ENCODE measurements around the gene STK10. TPM values are rescaled to one million over a fixed set of nuclear protein-coding genes. Genes with fewer than 3 reads are reported as not detected.

Gene STK10
- total RNA-seq, 2 donors from 2014 or later = 16.1 to 23.2 TPM

DNA sequence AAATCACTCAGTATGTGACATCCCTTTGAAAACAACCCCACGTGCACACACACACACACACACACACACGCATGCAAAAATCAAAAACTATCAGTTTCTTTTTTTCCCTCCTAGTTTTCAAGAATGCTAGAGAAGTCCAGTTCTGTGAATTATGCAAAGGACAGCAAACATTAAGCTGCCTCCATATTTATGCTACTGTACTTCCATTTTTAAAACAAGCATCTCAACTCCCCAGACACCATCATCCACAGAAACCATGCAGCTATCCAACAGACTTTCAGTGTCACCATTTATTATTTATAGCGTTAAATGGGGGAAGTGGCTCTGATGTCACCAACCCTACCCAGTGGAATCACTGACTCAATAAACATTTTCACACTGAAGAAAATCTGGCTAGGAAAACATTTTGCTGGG lies 183.2 kb downstream of the STK10 start:
- peak overlapping the region; percentile 94 for H3K4me3 ChIP-seq
- no peak for DNase-seq
- peak overlapping the region in 1 of 2 donors; percentile 81 for H3K9ac ChIP-seq (ENCODE audit: low read depth in 2 of 2, low read length in 2 of 2)
- H3K4me1 ChIP-seq = peaks cover 26% of the 10 kb centered on the region
- TF ChIP-seq, protein P1, sequence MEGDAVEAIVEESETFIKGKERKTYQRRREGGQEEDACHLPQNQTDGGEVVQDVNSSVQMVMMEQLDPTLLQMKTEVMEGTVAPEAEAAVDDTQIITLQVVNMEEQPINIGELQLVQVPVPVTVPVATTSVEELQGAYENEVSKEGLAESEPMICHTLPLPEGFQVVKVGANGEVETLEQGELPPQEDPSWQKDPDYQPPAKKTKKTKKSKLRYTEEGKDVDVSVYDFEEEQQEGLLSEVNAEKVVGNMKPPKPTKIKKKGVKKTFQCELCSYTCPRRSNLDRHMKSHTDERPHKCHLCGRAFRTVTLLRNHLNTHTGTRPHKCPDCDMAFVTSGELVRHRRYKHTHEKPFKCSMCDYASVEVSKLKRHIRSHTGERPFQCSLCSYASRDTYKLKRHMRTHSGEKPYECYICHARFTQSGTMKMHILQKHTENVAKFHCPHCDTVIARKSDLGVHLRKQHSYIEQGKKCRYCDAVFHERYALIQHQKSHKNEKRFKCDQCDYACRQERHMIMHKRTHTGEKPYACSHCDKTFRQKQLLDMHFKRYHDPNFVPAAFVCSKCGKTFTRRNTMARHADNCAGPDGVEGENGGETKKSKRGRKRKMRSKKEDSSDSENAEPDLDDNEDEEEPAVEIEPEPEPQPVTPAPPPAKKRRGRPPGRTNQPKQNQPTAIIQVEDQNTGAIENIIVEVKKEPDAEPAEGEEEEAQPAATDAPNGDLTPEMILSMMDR (IDR thresholded peaks at IDR 0.05) = no peak
- intact Hi-C loops (cut with DNase I) = no loop called here
- peak overlapping the region; percentile 97 for H3K27ac ChIP-seq
- no peaks in the 10 kb centered on the region for H3K36me3 ChIP-seq
- H3K27me3 ChIP-seq = no peaks in the 10 kb centered on the region
- no peaks in the 10 kb centered on the region for H3K9me3 ChIP-seq

DNA sequence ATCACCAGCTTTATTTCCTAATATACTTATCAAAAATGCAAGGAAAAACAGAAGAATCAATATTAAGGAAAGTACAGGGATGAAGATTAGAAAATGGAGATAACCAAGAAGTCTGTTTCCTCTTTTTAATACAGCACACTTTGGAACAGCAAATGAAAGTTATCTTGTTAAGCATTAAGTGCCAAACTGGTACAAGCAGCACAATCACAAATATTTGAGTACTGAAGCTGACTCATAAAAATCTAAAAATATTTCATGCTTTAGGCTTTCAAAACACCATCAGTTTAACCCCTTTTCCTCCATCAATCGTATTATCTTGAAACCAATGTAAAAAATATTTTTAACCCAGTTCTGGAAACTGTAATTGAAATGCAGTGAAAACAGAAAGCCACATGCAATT lies 184.3 kb downstream of the STK10 start:
- no peak for DNase-seq
- H3K36me3 ChIP-seq = no peaks in the 10 kb centered on the region
- intact Hi-C loops (cut with DNase I) = no loop called here
- H3K9me3 ChIP-seq = no peaks in the 10 kb centered on the region
- no peak overlapping the region for H3K9ac ChIP-seq (ENCODE audit: low read depth in 2 of 2, low read length in 2 of 2)
- TF ChIP-seq, protein P1 (IDR thresholded peaks at IDR 0.05) = no peak
- H3K4me3 ChIP-seq = no peak overlapping the region
- H3K27ac ChIP-seq = no peak overlapping the region
- no peaks in the 10 kb centered on the region for H3K27me3 ChIP-seq
- peaks cover 26% of the 10 kb centered on the region for H3K4me1 ChIP-seq

- Histone ChIP-seq H3K36me3 (no peaks in the 10 kb centered on the region), H3K9ac (ENCODE audit: low read depth in 2 of 2, low read length in 2 of 2) (no peak overlapping the region), H3K27me3 (no peaks in the 10 kb centered on the region), H3K4me1 (peaks cover 25% of the 10 kb centered on the region), H3K9me3 (no peaks in the 10 kb centered on the region), H3K27ac (no peak overlapping the region), H3K4me3 (no peak overlapping the region)
- intact Hi-C loops (cut with DNase I) = no loop called here
- TF ChIP-seq, protein P1 (IDR thresholded peaks at IDR 0.05) = no peak
- no peak for DNase-seq
Observed at GRCh38 chr5:172002840-172003512, 185.0 kb downstream of the STK10 start.

DNA sequence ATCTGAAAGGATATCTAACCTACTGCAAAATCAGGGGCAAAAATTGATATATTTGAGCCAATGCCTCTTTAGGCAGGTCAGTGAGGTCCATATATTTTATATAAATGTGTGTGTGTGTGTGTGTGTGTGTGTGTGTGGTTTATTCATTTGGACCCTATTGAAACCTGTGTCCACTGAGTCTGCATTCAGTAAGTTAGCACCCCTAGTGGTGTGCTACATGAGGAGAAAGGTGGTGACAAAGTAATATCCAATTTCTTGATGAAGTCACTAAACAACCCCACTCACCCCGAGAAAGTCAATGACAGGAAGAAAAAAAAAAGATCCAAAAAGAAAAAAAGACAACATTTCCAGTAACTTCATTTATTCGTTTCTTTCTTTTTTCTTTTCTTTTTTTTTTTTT lies 185.7 kb downstream of the STK10 start:
- Histone ChIP-seq H3K9me3 (no peaks in the 10 kb centered on the region), H3K27ac (no peak overlapping the region), H3K4me3 (no peak overlapping the region), H3K9ac (ENCODE audit: low read depth in 2 of 2, low read length in 2 of 2) (no peak overlapping the region), H3K4me1 (peaks cover 20% of the 10 kb centered on the region), H3K27me3 (no peaks in the 10 kb centered on the region), H3K36me3 (no peaks in the 10 kb centered on the region)
- intact Hi-C loops (cut with DNase I) = no loop called here
- TF ChIP-seq, protein P1 (IDR thresholded peaks at IDR 0.05) = no peak
- DNase-seq = no peak

GRCh38 chr5:171999877-172000276 lies 188.1 kb downstream of the STK10 start:
- no peaks in the 10 kb centered on the region for H3K9me3 ChIP-seq
- TF ChIP-seq, protein P1 (IDR thresholded peaks at IDR 0.05) = no peak
- no peak for DNase-seq
- H3K4me3 ChIP-seq = no peak overlapping the region
- no peak overlapping the region for H3K9ac ChIP-seq (ENCODE audit: low read depth in 2 of 2, low read length in 2 of 2)
- no peak overlapping the region for H3K27ac ChIP-seq
- intact Hi-C loops (cut with DNase I) = no loop called here
- H3K36me3 ChIP-seq = no peaks in the 10 kb centered on the region
- H3K4me1 ChIP-seq = peaks cover 20% of the 10 kb centered on the region
- no peaks in the 10 kb centered on the region for H3K27me3 ChIP-seq

Data from colonic mucosa (tissue), 4 donors.